Fibroblast of lung (primary cell): ENCODE results near the gene SPPL2A. TPM values are rescaled to one million over a fixed set of nuclear protein-coding genes. Genes with fewer than 3 reads are reported as not detected.

Experiments
- DNase-seq, 2 donors: peaks; one replicate each; pipeline versions ENCODE4 v3.0.0 to v3.0.0-alpha.2; 2010; ENCODE audit warnings: low read depth in 2 of 2
- H2AFZ ChIP-seq: 2 replicates; pipeline ENCODE4 v1.5.1; 2012; ENCODE audit warnings: low read length, control low read depth, inconsistent platforms
- H3K27ac ChIP-seq: 2 replicates; pipeline ENCODE4 v1.5.1; 2011; ENCODE audit warnings: low read length, control low read depth; ENCODE audit not compliant: insufficient read depth
- H3K27me3 ChIP-seq: 2 replicates; pipeline ENCODE4 v1.5.1; 2011; ENCODE audit warnings: mild to moderate bottlenecking, low read length; ENCODE audit not compliant: control insufficient read depth, insufficient read depth
- H3K36me3 ChIP-seq: 2 replicates; pipeline ENCODE4 v1.5.1; 2011; ENCODE audit warnings: low read length; ENCODE audit not compliant: control insufficient read depth, insufficient read depth
- H3K4me1 ChIP-seq: 2 replicates; pipeline ENCODE4 v1.5.1; 2011; ENCODE audit warnings: low read length; ENCODE audit not compliant: control insufficient read depth, insufficient read depth; ENCODE audit errors: extremely low read depth
- H3K4me2 ChIP-seq: 2 replicates; pipeline ENCODE4 v1.5.1; 2011; ENCODE audit warnings: low read length, control low read depth; ENCODE audit not compliant: insufficient read depth; ENCODE audit errors: extremely low read depth
- H3K4me3 ChIP-seq, 4 experiments: fragments of 200-600 bp in 1 of 4; sonication (generic) in 1 of 4; replicated peaks in 1 of 4; 2 replicates each; pipeline ENCODE4 v1.5.1; 2011 to 2016; ENCODE audit warnings: low read length in 4 of 4, low read depth in 3 of 4, mild to moderate bottlenecking in 3 of 4, control low read depth in 2 of 4, inconsistent platforms in 1 of 4, mixed read lengths in 1 of 4; ENCODE audit not compliant: insufficient read depth in 1 of 4; ENCODE audit errors: control extremely low read depth in 1 of 4
- H3K79me2 ChIP-seq: 2 replicates; pipeline ENCODE4 v1.5.1; 2012; ENCODE audit warnings: mild to moderate bottlenecking, low read length, inconsistent platforms; ENCODE audit not compliant: control insufficient read depth, insufficient read depth
- H3K9ac ChIP-seq: 2 replicates; pipeline ENCODE4 v1.5.1; 2011; ENCODE audit warnings: mild to moderate bottlenecking, low read length, control low read depth; ENCODE audit not compliant: insufficient read depth
- H3K9me3 ChIP-seq: 2 replicates; pipeline ENCODE4 v1.5.1; 2012; ENCODE audit warnings: low read depth, low read length; ENCODE audit not compliant: control insufficient read depth, insufficient read depth
- H4K20me1 ChIP-seq: 2 replicates; pipeline ENCODE4 v1.5.1; 2011; ENCODE audit warnings: low read length; ENCODE audit not compliant: control insufficient read depth, insufficient read depth; ENCODE audit errors: extremely low read depth
- EZH2 ChIP-seq: IDR thresholded peaks from 2 replicates; pipeline ENCODE4 v1.5.1; 2012; ENCODE audit warnings: low read length, control low read depth, mild to moderate bottlenecking; ENCODE audit errors: missing control alignments
- polyA plus RNA-seq, 2 donors: library from polyadenylated mRNA; depleted of rRNA in 1 of 2; stranded (reverse) in 1 of 2; unstranded in 1 of 2; fragments of >200 nt; gene quantifications; 2 replicates each; pipeline ENCODE4 v1.2.1, GENCODE V29; 2011 to 2012; ENCODE audit warnings: missing spikeins in 1 of 2
- total RNA-seq: library from RNA; depleted of rRNA; stranded (reverse); fragments of >200 nt; gene quantifications from 2 replicates; pipeline ENCODE4 v1.2.1, GENCODE V29; 2014
- TF ChIP-seq, protein P1 (sequence below), 2 donors: IDR thresholded peaks in 1 of 2; conservative IDR thresholded peaks in 1 of 2; 1 replicate in 1 of 2; 2 replicates in 1 of 2; pipeline ENCODE4 v1.5.1; 2011 to 2012; ENCODE audit warnings: low read length in 2 of 2, control low read depth in 1 of 2, inconsistent platforms in 1 of 2, low read depth in 1 of 2, mild to moderate bottlenecking in 1 of 2

Gene SPPL2A
- total and polyA plus RNA-seq, 2 donors (not counting 1 experiment from before 2014, with no cell fraction given), result 97.6 to 120 TPM

- H2AFZ ChIP-seq, result no peak overlapping the region
- peaks cover 5% of the 10 kb centered on the region for H3K36me3 ChIP-seq
- no peaks in the 10 kb centered on the region for H3K4me1 ChIP-seq
- no peaks in the 10 kb centered on the region for H3K79me2 ChIP-seq
- TF ChIP-seq, protein P1, sequence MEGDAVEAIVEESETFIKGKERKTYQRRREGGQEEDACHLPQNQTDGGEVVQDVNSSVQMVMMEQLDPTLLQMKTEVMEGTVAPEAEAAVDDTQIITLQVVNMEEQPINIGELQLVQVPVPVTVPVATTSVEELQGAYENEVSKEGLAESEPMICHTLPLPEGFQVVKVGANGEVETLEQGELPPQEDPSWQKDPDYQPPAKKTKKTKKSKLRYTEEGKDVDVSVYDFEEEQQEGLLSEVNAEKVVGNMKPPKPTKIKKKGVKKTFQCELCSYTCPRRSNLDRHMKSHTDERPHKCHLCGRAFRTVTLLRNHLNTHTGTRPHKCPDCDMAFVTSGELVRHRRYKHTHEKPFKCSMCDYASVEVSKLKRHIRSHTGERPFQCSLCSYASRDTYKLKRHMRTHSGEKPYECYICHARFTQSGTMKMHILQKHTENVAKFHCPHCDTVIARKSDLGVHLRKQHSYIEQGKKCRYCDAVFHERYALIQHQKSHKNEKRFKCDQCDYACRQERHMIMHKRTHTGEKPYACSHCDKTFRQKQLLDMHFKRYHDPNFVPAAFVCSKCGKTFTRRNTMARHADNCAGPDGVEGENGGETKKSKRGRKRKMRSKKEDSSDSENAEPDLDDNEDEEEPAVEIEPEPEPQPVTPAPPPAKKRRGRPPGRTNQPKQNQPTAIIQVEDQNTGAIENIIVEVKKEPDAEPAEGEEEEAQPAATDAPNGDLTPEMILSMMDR (conservative IDR thresholded peaks at IDR 0.05 in 1 of 2, IDR thresholded peaks at IDR 0.05 in 1 of 2; ENCODE audit: low read depth in 1 of 2, low read length in 2 of 2), result no peak
- no peak for TF ChIP-seq EZH2
- H3K4me3 ChIP-seq, result no peak overlapping the region
- H3K4me2 ChIP-seq, result no peak overlapping the region
- H3K27me3 ChIP-seq, result no peaks in the 10 kb centered on the region
- H3K27ac ChIP-seq, result no peak overlapping the region
- H4K20me1 ChIP-seq, result no peaks in the 10 kb centered on the region
- DNase-seq, result no peak
- H3K9me3 ChIP-seq, result no peaks in the 10 kb centered on the region
- H3K9ac ChIP-seq, result no peak overlapping the region
These were observed 112.8 kb downstream of the SPPL2A start for GRCh38 chr15:50652671-50653070.

Other genes with a start within 250 kb of the SPPL2A start
- gene USP50, start 219.0 kb downstream of the SPPL2A start, total RNA-seq, result 0.17 TPM in 1 of 2 replicates, not detected in the other
- 0.34 TPM in 1 of 2 replicates, not detected in the other for gene USP50, start 219.0 kb downstream of the SPPL2A start, polyA plus RNA-seq
- 62.9 and 64.4 TPM in 2 replicates for gene TRPM7, start 78.9 kb downstream of the SPPL2A start, total RNA-seq
- 22.5 and 30.3 TPM in 2 replicates for gene TRPM7, start 78.9 kb downstream of the SPPL2A start, polyA plus RNA-seq
- 14.4 and 19.7 TPM in 2 replicates for gene AP4E1, start 143.0 kb upstream of the SPPL2A start, total RNA-seq
- 7.2 and 7.3 TPM in 2 replicates for gene AP4E1, start 143.0 kb upstream of the SPPL2A start, polyA plus RNA-seq